Esophagus muscularis mucosa (tissue), 4 donors: Measurements from ENCODE around the gene SOBP. TPM values are rescaled to one million over a fixed set of nuclear protein-coding genes. Genes with fewer than 3 reads are reported as not detected.
A peak's percentile ranks its signal among the peaks of the same experiment; 100 is the strongest.

Experiments
- DNase-seq: peaks from one replicate; pipeline ENCODE4 v3.0.0-alpha.2; 2017; ENCODE audit errors: extremely low spot score
- H3K27ac ChIP-seq, 4 donors: fragments of 200-600 bp; sonication (generic); replicated peaks in 1 of 4; 1 replicate in 3 of 4; 2 replicates in 1 of 4; pipeline ENCODE4 v1.5.1; 2016 to 2019; ENCODE audit warnings: mild to moderate bottlenecking in 1 of 4
- H3K27me3 ChIP-seq, 4 donors: fragments of 200-600 bp; sonication (generic); one replicate each; pipeline versions ENCODE4 v1.5.1 to v1.6.0; 2016 to 2019
- H3K36me3 ChIP-seq, 4 donors: fragments of 200-600 bp; sonication (generic); one replicate each; pipeline ENCODE4 v1.5.1; 2016 to 2019
- H3K4me1 ChIP-seq, 4 donors: fragments of 200-600 bp; sonication (generic); one replicate each; pipeline ENCODE4 v1.5.1; 2016 to 2019
- H3K4me3 ChIP-seq, 4 donors: fragments of 200-600 bp; sonication (generic); 1 replicate in 2 of 4; 2 replicates in 2 of 4; pipeline ENCODE4 v1.5.1; 2016 to 2019; ENCODE audit warnings: mild to moderate bottlenecking in 4 of 4, moderate library complexity in 1 of 4
- H3K9me3 ChIP-seq, 4 donors: fragments of 200-600 bp; sonication (generic); 1 replicate in 3 of 4; 2 replicates in 1 of 4; pipeline ENCODE4 v1.5.1; 2016 to 2019
- EP300 ChIP-seq: sonication (generic); formaldehyde crosslinking; IDR thresholded peaks from one replicate; pipeline ENCODE4 v1.6.1; 2017; ENCODE audit warnings: antibody characterized with exemption
- POLR2A ChIP-seq: fragments of 450-650 bp; IDR thresholded peaks from one replicate; pipeline ENCODE4 v1.6.1; 2017; ENCODE audit warnings: antibody characterized with exemption, moderate library complexity, mild to moderate bottlenecking, low read depth
- POLR2AphosphoS5 ChIP-seq, 2 donors: sonication (generic); formaldehyde crosslinking; IDR thresholded peaks; one replicate each; pipeline ENCODE4 v1.6.1; 2017; ENCODE audit warnings: antibody characterized with exemption in 2 of 2
- WGBS: methylation state at CpG from one replicate; pipeline ENCODE4 v1.1.5; 2018; 5-methylcytosine and 5-hydroxymethylcytosine counted together
- intact Hi-C: fragments of 100-400 bp; cut with DNase I; formaldehyde crosslinking; loops from one replicate; pipeline ENCODE4 v1.15.1; 2023
- total RNA-seq, 4 donors: library from RNA; depleted of rRNA; stranded (reverse); fragments of >200 nt; gene quantifications; one replicate each; pipeline versions ENCODE4 v1.1.0 to v1.2.1, GENCODE V29; 2016
- TF ChIP-seq, protein P1 (sequence below), 3 experiments: fragments of 200-600 bp in 2 of 3; fragments of 450-650 bp in 1 of 3; sonication (generic) in 2 of 3; IDR thresholded peaks; one replicate each; pipeline ENCODE4 v1.5.1; 2017 to 2019; ENCODE audit warnings: antibody characterized with exemption in 3 of 3, mild to moderate bottlenecking in 2 of 3, moderate library complexity in 1 of 3

The SOBP gene
- total RNA-seq, 4 donors from 2014 or later = 18.6 to 44.1 (median 27.6) TPM

DNA sequence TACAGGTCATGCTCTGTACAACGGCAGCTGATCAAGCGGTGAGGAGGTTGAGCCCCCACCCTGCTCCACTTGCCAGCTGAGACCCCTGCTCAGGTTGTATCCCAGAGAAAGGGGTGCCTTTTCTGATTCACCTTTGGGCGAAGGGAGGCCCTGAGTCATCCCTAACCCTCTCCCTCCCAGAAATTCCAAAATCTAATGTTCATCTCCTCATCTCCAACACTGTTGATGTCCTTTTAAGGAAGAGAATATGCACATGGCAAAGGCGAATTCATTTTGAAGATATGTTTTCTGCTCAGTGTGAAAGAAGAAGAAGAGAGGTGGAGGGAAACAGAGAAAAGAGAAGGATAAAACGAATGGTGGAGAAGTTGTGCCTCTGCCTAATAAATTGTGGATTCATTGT, 213.7 kb downstream of the SOBP start:
- Histone ChIP-seq H3K27me3 (no peaks in the 10 kb centered on the region), H3K4me3 (no peak overlapping the region), H3K27ac (no peak overlapping the region), H3K36me3 (no peaks in the 10 kb centered on the region), H3K9me3 (no peaks in the 10 kb centered on the region), H3K4me1 (peaks cover 0 to 8% (median 4%) of the 10 kb centered on the region in 4 donors)
- TF ChIP-seq POLR2A (no peak), POLR2AphosphoS5 (IDR thresholded peaks at IDR 0.05) (no peak), EP300 (no peak)
- TF ChIP-seq, protein P1, sequence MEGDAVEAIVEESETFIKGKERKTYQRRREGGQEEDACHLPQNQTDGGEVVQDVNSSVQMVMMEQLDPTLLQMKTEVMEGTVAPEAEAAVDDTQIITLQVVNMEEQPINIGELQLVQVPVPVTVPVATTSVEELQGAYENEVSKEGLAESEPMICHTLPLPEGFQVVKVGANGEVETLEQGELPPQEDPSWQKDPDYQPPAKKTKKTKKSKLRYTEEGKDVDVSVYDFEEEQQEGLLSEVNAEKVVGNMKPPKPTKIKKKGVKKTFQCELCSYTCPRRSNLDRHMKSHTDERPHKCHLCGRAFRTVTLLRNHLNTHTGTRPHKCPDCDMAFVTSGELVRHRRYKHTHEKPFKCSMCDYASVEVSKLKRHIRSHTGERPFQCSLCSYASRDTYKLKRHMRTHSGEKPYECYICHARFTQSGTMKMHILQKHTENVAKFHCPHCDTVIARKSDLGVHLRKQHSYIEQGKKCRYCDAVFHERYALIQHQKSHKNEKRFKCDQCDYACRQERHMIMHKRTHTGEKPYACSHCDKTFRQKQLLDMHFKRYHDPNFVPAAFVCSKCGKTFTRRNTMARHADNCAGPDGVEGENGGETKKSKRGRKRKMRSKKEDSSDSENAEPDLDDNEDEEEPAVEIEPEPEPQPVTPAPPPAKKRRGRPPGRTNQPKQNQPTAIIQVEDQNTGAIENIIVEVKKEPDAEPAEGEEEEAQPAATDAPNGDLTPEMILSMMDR (IDR thresholded peaks at IDR 0.05) = no peak
- 65% methylated on average over 5 of the region's 5 CpGs for WGBS
- intact Hi-C loops = loop anchor here (5.0 kb wide), 1 partner anchor 381 kb away; no protein-coding TSS in a partner anchor
- DNase-seq = no peak

DNA sequence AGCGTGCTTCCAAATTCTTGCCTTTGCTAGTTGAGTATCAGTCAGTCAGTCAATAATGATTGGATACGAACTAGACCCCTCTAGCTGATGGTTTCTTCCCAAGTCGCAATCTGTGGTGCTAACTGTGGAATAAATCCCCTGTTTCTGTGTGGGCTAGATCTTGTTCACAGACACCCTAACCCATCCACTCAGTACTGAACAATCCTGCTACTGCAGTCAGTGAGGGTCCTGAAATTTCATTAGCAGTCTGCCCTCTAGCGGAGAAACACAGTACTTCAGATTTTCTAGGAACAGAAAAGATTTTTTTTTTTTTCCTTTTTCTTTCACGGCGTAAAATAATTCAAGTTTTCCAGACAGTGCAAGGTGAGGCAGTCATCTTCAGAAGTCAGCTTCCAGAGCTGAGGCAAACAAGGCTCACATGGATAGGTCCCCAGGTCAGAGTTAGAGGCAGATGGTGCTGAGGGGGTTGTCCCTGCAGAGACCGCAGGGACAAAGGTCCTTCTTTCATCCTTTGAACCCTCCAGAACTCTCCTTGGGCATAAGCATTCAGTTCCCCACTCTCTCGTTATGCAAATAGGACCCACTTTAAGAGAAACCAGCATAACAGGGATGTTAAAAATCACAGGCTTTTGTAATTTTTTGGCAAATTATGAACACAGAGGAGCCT, 214.6 kb downstream of the SOBP start:
- DNase-seq = no peak
- Histone ChIP-seq H3K4me3 (peak overlapping the region in 1 of 4 donors; percentile 17), H3K27me3 (no peaks in the 10 kb centered on the region), H3K36me3 (no peaks in the 10 kb centered on the region), H3K27ac (no peak overlapping the region), H3K9me3 (no peaks in the 10 kb centered on the region), H3K4me1 (peaks cover 0 to 8% (median 4%) of the 10 kb centered on the region in 4 donors)
- no peak for TF ChIP-seq POLR2AphosphoS5 (IDR thresholded peaks at IDR 0.05)
- TF ChIP-seq, protein P1 (IDR thresholded peaks at IDR 0.05) = peak; percentile 64 to 83 (median 81)
- WGBS = 37% methylated on average over 8 of the region's 8 CpGs
- intact Hi-C loops = loop anchor here (5.0 kb wide), 1 partner anchor 382 kb away; no protein-coding TSS in a partner anchor

DNA sequence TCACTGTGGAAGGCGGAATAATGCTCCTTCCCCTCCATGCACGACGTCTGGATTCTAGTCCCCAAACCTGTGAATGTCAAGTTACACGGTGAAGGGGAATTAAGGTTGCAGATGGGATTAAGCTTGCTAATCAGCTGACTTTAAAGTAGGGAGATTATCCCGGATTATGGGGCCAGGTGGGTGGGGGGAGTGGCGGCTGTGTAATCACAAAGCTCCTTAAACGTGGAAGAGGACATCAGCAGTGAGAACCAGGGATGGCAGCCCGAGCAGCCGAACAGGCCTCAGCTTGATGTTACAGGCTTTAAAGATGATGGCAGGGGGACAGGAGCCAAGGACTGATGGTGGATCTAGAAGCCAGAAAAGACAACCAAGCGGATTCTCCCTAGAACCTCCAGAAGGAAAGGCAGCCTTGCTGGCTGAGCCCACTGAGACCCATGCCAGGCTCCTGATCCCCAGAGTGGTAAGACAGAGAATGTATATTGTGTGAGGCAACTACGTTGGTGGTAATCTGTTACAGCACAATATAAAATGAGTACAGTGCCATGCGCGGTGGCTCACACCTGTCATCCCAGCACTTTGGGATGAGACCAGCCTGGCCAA, 216.7 kb downstream of the SOBP start:
- Histone ChIP-seq H3K27ac (no peak overlapping the region), H3K4me1 (peaks cover 2 to 8% (median 4%) of the 10 kb centered on the region in 4 donors), H3K9me3 (no peaks in the 10 kb centered on the region), H3K36me3 (no peaks in the 10 kb centered on the region), H3K27me3 (no peaks in the 10 kb centered on the region), H3K4me3 (no peak overlapping the region)
- DNase-seq = no peak
- 95% methylated on average over 12 of the region's 13 CpGs for WGBS
- intact Hi-C loops = no loop called here
- TF ChIP-seq EP300 = no peak
- TF ChIP-seq POLR2A = no peak
- TF ChIP-seq, protein P1 (IDR thresholded peaks at IDR 0.05) = no peak
- no peak for TF ChIP-seq POLR2AphosphoS5 (IDR thresholded peaks at IDR 0.05)

DNA sequence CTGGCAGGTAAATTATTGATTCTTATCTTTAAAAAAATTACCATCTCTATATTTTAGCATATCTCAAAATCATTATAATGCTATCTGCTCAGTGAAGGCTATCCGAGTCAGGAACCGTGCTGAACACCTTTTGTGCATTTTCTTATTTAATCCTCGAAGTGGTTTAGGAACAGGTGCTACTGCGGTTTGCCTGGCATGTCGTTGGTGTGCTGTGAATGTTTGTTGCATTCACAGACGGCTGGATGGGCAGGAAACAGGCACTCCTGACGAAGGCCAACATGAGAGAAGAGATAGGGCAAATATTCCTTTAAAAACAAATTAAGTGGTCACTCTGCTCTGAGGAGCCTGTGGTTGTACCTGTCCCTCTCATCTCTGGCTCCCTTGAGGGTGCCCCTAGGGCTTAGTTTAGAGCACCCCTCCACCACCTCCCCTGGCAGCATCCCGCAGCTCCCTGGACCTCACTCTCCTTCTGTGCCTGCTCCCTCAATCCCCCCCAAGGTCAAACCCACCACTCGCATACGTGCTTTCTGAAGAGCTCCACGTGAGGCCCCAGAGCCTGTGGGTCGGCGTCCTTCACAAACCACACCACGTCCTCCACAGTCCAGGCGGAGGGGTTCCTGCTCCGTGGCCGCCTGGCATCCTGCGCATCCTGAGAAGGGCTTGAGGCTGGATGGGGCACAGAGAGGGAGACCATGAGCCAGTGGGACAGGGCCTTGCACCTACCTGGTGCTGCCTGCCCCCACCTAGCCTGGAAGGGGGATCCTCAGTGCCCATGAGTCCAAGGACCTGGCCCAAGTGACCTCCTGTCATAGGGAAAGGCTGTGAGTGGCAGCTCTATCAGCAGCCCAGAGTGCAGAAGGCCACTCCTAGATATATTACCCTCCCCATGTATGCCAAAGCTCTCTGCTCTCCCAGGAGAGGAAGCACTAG, 217.7 kb downstream of the SOBP start:
- Histone ChIP-seq H3K4me3 (no peak overlapping the region), H3K4me1 (peaks cover 5 to 18% (median 13%) of the 10 kb centered on the region in 4 donors), H3K36me3 (no peaks in the 10 kb centered on the region), H3K27ac (no peak overlapping the region), H3K9me3 (no peaks in the 10 kb centered on the region), H3K27me3 (no peaks in the 10 kb centered on the region)
- DNase-seq = no peak
- intact Hi-C loops = no loop called here
- TF ChIP-seq EP300 = no peak
- no peak for TF ChIP-seq POLR2A
- TF ChIP-seq, protein P1 (IDR thresholded peaks at IDR 0.05) = no peak
- TF ChIP-seq POLR2AphosphoS5 (IDR thresholded peaks at IDR 0.05) = no peak
- 85% methylated on average over 16 of the region's 18 CpGs for WGBS
